CD4-positive, alpha-beta T cell treated with Interleukin-6 for 4 hours (primary cell): ENCODE results near the gene MARS1.

Experiments used
- DNase-seq: peaks from one replicate; pipeline ENCODE4 v3.0.0-alpha.2; 2020; ENCODE audit warnings: mixed read lengths

The MARS1 gene

GRCh38 chr12:57534250-57534649 is 46.4 kb downstream of the MARS1 start:
- DNase-seq: no peak

- no peak for DNase-seq
These were observed 47.2 kb downstream of the MARS1 start for GRCh38 chr12:57534991-57535543.

GRCh38 chr12:57535764-57536596 is 48.1 kb downstream of the MARS1 start:
- DNase-seq: no peak

GRCh38 chr12:57536597-57536942 is 48.7 kb downstream of the MARS1 start:
- DNase-seq: no peak

- DNase-seq: no peak
These were observed 51.4 kb downstream of the MARS1 start for GRCh38 chr12:57539134-57539768.

GRCh38 chr12:57541001-57541400 is 53.1 kb downstream of the MARS1 start:
- no peak for DNase-seq

GRCh38 chr12:57541717-57542116 is 53.8 kb downstream of the MARS1 start:
- DNase-seq: no peak

- DNase-seq: no peak
These were observed 55.7 kb downstream of the MARS1 start for GRCh38 chr12:57543581-57543980.

- DNase-seq: no peak
These were observed 58.1 kb downstream of the MARS1 start for GRCh38 chr12:57545809-57546437.

GRCh38 chr12:57546438-57547287 is 58.8 kb downstream of the MARS1 start, which contains the start of gene DCTN2:
TSS of gene DCTN2 (minus strand) at chr12:57547192. CDS start at chr12:57547063, 129 bp downstream.
- DNase-seq: peak; percentile 94

- no peak for DNase-seq
These were observed 59.6 kb downstream of the MARS1 start for GRCh38 chr12:57547288-57548012.

- no peak for DNase-seq
These were observed 60.1 kb downstream of the MARS1 start for GRCh38 chr12:57548013-57548315.

- DNase-seq: no peak
These were observed 60.6 kb downstream of the MARS1 start for GRCh38 chr12:57548488-57548887.

GRCh38 chr12:57549203-57549908 is 61.5 kb downstream of the MARS1 start:
- DNase-seq: no peak

- DNase-seq: peak; percentile 70
These were observed 62.2 kb downstream of the MARS1 start, which contains the start of gene KIF5A for GRCh38 chr12:57549909-57550640. TSS of gene KIF5A (plus strand) at chr12:57550044. CDS start at chr12:57550272, 228 bp downstream.

- DNase-seq: no peak
These were observed 63.0 kb downstream of the MARS1 start for GRCh38 chr12:57550641-57551549.

GRCh38 chr12:57551637-57552305 is 63.9 kb downstream of the MARS1 start:
- DNase-seq: no peak

GRCh38 chr12:57552306-57552651 is 64.4 kb downstream of the MARS1 start:
- no peak for DNase-seq

- no peak for DNase-seq
These were observed 65.0 kb downstream of the MARS1 start for GRCh38 chr12:57552835-57553313.
